ELR (cell line): ENCODE data around the gene PAFAH1B1.

Source experiments
- DNase-seq: peaks from one replicate; pipeline ENCODE4 v3.0.0-alpha.2; 2015; ENCODE audit warnings: low read depth

PAFAH1B1 gene

GRCh38 chr17:2722611-2723010 lies 129.2 kb downstream of the PAFAH1B1 start:
- DNase-seq: no peak

DNA sequence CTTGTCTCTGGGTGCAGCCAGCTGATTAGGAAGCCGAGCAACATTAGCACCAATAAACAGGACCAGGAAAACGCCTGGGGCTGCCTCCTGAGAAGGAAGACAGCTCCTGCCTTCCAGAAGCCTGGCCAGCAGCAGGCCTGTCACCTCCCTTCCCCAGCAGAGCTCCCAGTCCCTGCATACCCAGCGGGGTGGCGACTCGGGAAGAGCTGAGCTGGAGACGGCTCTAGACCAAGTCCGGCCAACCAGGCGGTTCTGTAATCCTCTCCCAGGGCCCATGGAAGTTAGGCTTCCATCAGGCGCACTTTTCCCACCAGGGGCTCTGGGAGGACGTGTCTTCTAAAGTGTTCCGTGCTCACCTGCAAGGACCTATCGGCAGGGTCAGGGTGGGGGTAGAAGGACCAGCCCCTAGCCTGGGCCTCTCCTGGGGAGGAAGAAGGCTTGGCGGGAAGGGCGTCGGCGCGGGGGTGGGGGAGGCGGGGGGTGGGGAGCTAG lies 130.1 kb downstream of the PAFAH1B1 start:
- no peak for DNase-seq

GRCh38 chr17:2723997-2724783 lies 130.7 kb downstream of the PAFAH1B1 start:
- DNase-seq: no peak

GRCh38 chr17:2724784-2725164 lies 131.3 kb downstream of the PAFAH1B1 start:
- peak; percentile 20 for DNase-seq

- DNase-seq: no peak
These were observed 137.4 kb downstream of the PAFAH1B1 start for GRCh38 chr17:2730764-2731353.

DNA sequence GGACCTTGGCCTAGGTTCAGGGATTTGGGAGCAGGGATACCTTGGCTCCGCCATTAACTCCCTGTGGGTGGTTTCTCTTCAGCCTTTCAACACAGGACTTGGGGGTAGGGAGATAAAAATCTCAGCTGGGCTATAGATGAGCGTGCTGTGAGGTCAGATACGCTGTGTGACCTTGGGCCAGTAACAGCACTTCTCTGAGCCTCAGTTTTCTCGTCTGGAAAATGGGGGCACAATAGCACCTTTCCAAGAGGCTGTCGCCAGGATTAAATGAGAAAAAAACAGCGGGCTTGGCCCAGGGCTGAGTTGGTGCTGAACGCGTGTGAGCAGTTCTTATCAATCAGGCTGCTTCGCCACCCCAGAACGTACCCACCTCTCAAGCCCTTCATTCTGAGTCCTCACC lies 138.4 kb downstream of the PAFAH1B1 start:
- DNase-seq: no peak

DNA sequence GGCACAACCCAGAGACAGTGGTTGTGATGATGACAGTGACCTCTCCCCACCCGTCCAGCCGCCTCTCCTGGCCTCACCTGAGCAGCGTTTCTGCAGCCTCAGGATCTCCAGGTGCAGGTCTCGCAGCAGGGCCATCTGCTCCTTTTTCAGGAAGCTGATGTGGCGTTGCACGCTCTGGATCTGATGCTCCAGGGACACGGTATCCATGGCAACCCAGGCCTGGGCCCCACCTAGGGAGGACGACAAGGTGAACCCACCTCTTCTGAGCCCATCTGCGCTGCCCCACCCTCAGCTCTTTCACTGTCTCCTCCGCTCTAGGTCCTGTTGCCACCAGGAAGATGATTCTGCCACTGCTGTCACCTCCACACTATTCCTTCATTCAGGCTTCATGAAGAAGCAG lies 141.5 kb downstream of the PAFAH1B1 start:
- DNase-seq: no peak
